AG10803 (cell line): ENCODE results near the gene FLT1.

ENCODE experiments used
- DNase-seq: peaks from one replicate; pipeline ENCODE4 v3.0.0; 2010; ENCODE audit warnings: low read depth
- H3K4me3 ChIP-seq: 2 replicates; pipeline ENCODE4 v1.5.1; 2011; ENCODE audit warnings: mild to moderate bottlenecking, low read length, control low read depth
- CTCF ChIP-seq: conservative IDR thresholded peaks from 2 replicates; pipeline ENCODE4 v1.5.1; 2011; ENCODE audit warnings: mild to moderate bottlenecking, low read length, control low read depth, inconsistent platforms

The FLT1 gene

GRCh38 chr13:28379371-28380083 lies 115.4 kb downstream of the FLT1 start:
- TF ChIP-seq CTCF: no peak
- no peak for DNase-seq
- H3K4me3 ChIP-seq: no peak overlapping the region

DNA sequence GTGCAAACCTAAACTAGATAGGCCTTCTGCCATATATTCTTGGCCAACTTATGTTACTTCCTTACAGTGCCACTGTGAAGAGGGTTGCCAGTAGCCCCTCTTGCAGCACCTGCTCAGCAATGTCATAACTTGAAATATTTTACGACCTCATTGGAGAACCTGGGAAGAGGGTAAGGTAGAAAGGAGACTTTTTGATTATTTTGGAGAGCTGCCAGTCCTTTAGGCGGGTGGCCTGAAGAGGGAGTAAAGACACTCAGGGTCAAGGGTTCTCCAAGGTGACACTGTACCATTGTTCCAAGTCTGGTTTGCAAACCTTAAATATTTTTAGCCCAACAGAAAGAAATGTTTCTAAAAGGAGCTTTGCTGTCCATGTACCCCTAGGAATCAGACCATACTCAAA lies 118.3 kb downstream of the FLT1 start:
- no peak for TF ChIP-seq CTCF
- no peak overlapping the region for H3K4me3 ChIP-seq
- DNase-seq: no peak

DNA sequence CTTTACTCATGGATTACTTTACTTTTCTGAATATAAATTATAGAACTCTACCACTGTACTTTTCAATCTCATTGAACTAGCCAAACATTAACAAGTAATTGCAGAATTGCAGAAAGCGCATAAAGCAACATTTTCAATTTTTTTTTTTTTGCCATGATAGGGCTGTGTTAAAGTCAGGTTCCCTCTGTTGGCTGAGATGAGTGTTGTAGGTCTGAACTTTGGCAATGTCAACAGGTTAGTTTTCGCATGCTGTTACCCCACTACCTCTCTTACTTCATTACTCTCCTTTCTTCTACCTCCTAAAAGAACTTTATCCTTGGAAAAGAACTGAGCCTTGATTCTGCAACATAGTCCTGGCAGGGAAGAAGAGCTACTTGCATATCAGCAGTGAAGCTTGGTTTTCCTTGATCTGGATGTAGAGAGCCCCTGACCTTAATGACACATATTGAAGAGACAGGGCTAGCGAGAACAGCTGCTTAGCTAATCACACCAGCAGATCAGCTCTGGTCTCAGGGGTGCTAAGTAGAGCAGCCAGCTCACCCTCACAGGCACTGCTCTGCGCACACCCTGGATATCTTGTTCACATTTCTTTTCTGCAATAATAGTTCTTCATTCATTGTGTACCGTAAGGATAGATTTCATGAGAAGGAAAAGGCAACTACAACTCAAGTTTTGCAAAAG lies 119.5 kb downstream of the FLT1 start:
- DNase-seq: no peak
- H3K4me3 ChIP-seq: no peak overlapping the region
- TF ChIP-seq CTCF: no peak

DNA sequence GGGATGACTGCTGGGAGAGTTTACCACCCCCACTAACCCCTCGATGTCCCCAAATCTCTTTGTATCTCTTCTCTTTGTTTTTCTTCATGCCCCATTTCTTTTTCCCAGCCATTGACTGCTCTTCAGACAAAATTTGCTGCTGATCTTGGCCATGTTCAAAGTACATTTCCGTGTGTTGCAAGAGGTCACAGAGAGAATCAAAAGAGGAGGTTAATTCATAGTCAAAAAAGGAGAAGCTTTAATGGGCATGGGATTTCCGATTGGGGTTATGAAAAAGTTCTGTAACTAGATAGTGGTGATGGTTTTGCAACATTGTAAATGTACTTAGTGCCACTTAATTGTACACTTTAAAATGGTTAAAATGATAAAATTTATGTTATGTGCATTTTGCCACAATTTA lies 121.1 kb downstream of the FLT1 start:
- TF ChIP-seq CTCF: no peak
- DNase-seq: no peak
- no peak overlapping the region for H3K4me3 ChIP-seq

DNA sequence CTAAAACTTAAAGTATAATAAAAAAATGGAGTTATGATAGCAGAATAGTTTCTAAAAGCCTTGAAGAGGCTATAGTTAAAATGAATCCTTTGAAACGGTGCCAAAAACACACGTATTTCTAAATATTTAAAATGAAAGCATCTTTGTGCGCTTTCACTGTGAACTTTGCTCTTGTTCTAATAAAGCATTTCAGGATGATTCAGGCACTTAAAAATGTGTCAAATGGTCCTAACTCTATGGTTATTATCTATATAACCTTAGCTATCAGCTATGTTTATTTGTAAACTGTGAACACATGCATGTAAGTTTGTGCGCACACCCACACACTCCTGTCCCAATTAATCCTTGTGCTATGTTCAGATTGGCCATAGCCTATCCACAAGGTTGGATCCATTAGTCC lies 124.5 kb downstream of the FLT1 start:
- no peak for TF ChIP-seq CTCF
- no peak overlapping the region for H3K4me3 ChIP-seq
- DNase-seq: no peak

- no peak for DNase-seq
- TF ChIP-seq CTCF: no peak
- no peak overlapping the region for H3K4me3 ChIP-seq
Measured at GRCh38 chr13:28358708-28359107, 136.2 kb downstream of the FLT1 start.

GRCh38 chr13:28357911-28358433 lies 137.0 kb downstream of the FLT1 start:
- no peak overlapping the region for H3K4me3 ChIP-seq
- no peak for TF ChIP-seq CTCF
- DNase-seq: no peak
